Stimulated activated CD4-positive, alpha-beta T cell treated with anti-CD3 and anti-CD28 coated beads, Interleukin-1b, Interleukin-23, amount 100 ng/mL, for 4 hours (primary cell): ENCODE measurements around the gene SSR1.
"Not testable (repeated sequence)": the region's sequence is repeated elsewhere in the genome, so short reads cannot be mapped to it uniquely, and the experiment has no call there.

Source experiments
- DNase-seq, 2 donors: peaks; one replicate each; pipeline ENCODE4 v3.0.0-alpha.2; 2020; ENCODE audit warnings: low read depth in 2 of 2

The SSR1 gene

GRCh38 chr6:7282097-7282906 is 30.7 kb downstream of the SSR1 start:
- DNase-seq, result no peak

- no peak for DNase-seq
Measured at GRCh38 chr6:7276199-7276524, 36.8 kb downstream of the SSR1 start.

- DNase-seq, result not testable (repeated sequence)
Measured at GRCh38 chr6:7274525-7274924, 38.5 kb downstream of the SSR1 start.

- no peak for DNase-seq
Measured at GRCh38 chr6:7273709-7274108, 39.3 kb downstream of the SSR1 start.

GRCh38 chr6:7271205-7271534 is 41.8 kb downstream of the SSR1 start:
- DNase-seq, result no peak

GRCh38 chr6:7270320-7271204 is 42.4 kb downstream of the SSR1 start:
- DNase-seq, result no peak

- DNase-seq, result no peak
Measured at GRCh38 chr6:7269816-7270215, 43.2 kb downstream of the SSR1 start.

- no peak for DNase-seq
Measured at GRCh38 chr6:7268816-7269555, 44.0 kb downstream of the SSR1 start.

- DNase-seq, result no peak
Measured at GRCh38 chr6:7268362-7268761, 44.6 kb downstream of the SSR1 start.

GRCh38 chr6:7267466-7268091 is 45.4 kb downstream of the SSR1 start:
- no peak for DNase-seq

- DNase-seq, result no peak
Measured at GRCh38 chr6:7267071-7267465, 45.9 kb downstream of the SSR1 start.

- DNase-seq, result not testable (repeated sequence)
Measured at GRCh38 chr6:7265385-7265726, 47.6 kb downstream of the SSR1 start.

- DNase-seq, result no peak
Measured at GRCh38 chr6:7264686-7265384, 48.2 kb downstream of the SSR1 start.

GRCh38 chr6:7264041-7264440 is 49.0 kb downstream of the SSR1 start:
- DNase-seq, result no peak

GRCh38 chr6:7263519-7263805 is 49.5 kb downstream of the SSR1 start:
- not testable (repeated sequence) for DNase-seq

- no peak for DNase-seq
Measured at GRCh38 chr6:7262746-7263518, 50.1 kb downstream of the SSR1 start.

GRCh38 chr6:7261852-7262461 is 51.0 kb downstream of the SSR1 start:
- DNase-seq, result no peak

- peak; percentile 8 to 47 for DNase-seq
Measured at GRCh38 chr6:7261032-7261841, 51.8 kb downstream of the SSR1 start.

GRCh38 chr6:7260291-7261031 is 52.5 kb downstream of the SSR1 start:
- no peak for DNase-seq
